Medulla oblongata (tissue), 1 donor: ENCODE data around the gene HSD17B13.
"Not testable (repeated sequence)": the region's sequence is repeated elsewhere in the genome, so short reads cannot be mapped to it uniquely, and the experiment has no call there.

Experiments
- DNase-seq: peaks from one replicate; pipeline ENCODE4 v3.0.0-alpha.2; 2015; ENCODE audit errors: extremely low spot score

Gene HSD17B13, protein sequence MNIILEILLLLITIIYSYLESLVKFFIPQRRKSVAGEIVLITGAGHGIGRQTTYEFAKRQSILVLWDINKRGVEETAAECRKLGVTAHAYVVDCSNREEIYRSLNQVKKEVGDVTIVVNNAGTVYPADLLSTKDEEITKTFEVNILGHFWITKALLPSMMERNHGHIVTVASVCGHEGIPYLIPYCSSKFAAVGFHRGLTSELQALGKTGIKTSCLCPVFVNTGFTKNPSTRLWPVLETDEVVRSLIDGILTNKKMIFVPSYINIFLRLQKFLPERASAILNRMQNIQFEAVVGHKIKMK

GRCh38 chr4:87322754-87323153 is at the start of gene HSD17B13:
TSS of gene HSD17B13 (minus strand) at chr4:87322882. CDS start at chr4:87322841, 41 bp downstream.
- DNase-seq = no peak

DNA sequence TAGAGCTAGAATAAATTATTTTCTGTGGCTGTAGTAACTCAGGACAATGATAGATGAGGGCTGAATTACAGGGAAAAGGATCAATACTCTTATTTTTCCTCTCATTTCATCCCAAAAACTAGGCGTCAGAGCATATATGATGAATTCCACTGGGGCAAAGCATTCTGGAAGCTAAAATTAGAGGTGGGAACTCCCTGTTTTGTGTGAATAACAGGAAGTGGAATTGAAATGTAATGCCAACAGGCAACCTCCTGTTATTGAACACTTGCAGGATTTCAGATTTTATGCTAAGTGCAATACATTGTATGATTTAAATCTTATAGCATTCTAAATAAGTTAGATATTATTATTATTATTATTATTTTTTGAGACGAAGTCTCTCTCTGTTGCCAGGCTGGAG is 47.4 kb upstream of the HSD17B13 start:
- DNase-seq = no peak

- no peak for DNase-seq
Measured at GRCh38 chr4:87366521-87367162, 44.0 kb upstream of the HSD17B13 start.

- DNase-seq = no peak
Measured at GRCh38 chr4:87365348-87365747, 42.7 kb upstream of the HSD17B13 start.

- no peak for DNase-seq
Measured at GRCh38 chr4:87363552-87363951, 40.9 kb upstream of the HSD17B13 start.

DNA sequence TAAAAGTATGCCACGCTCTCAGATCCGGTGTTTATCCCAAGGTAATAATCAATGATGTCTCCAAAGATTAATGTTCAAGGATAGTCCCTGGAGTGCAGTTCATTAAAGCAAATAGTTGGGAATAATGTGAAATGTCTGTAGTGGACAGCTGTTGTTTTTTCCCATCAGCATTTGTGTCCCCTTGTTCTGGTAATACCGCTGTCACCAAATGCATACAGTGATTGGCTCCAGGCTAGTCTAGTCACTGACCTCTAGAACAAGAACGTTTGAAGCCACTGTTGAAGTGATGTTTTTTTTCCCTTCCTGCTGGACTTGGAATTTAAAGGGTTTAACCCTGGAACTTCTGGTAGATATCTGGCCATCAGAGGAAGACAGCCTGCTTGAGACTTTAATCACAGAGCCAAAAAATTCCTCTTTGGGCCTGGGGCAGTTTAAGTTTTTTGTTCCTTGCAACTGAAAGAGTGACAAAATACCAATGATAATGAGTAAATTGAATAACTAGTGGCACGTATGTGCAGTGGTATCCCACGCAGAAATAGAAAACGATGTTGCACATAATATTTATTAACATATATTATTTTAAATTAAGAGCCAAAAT is 37.8 kb upstream of the HSD17B13 start:
- no peak for DNase-seq

DNA sequence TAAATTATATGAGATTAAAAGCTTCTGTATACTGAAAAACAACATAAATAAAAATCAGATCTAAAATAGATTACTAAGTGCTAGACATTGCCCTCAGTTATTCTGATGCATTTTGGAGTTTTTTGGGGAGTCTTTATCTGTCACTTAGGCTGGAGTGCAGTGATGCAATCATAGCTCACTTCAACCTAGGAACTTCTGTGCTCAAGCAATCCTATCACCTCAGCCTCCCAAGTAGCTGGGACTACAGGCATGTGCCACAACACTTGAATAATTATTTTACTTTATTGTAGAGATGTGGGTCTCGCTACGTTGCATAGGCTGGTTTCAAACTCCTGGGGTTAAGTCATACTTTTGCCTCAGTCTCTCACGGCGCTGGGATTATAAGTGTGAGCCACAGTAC is 36.6 kb upstream of the HSD17B13 start:
- no peak for DNase-seq

DNA sequence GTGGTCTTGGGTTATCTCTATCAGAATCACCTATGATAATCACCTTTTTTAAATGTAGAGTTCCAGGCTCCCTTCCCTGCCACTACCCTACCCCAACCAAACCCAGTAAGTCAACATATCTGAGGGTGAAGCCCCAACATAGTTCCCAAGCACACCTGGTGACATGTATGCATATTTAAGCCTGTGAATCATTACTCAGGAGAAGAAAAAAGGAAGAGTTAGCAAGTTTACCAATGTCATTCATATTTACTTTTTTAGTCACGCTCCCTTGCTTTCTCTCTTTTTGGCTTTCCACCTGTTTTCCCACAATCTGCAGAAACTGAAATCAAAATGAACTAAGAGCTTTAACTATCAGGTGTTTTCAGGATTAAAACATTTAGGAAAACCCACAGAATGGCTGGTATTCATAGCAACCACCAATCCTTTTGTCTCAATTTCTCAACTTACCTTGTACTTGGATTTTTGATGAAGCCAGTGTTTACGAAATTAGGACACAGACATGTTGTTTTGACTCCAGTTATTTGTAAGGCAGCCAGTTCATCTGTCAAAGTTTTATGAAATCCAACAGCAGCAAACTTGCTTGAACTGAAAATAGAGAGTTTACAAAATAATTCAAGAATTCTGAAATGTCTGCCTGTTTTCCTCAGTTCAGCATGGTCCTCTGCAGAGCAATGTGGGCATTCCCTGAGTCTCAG is 34.3 kb upstream of the HSD17B13 start:
- no peak for DNase-seq

GRCh38 chr4:87354168-87355102 is 31.8 kb upstream of the HSD17B13 start:
- DNase-seq = no peak

GRCh38 chr4:87353592-87353991 is 30.9 kb upstream of the HSD17B13 start:
- DNase-seq = peak; percentile 61

DNA sequence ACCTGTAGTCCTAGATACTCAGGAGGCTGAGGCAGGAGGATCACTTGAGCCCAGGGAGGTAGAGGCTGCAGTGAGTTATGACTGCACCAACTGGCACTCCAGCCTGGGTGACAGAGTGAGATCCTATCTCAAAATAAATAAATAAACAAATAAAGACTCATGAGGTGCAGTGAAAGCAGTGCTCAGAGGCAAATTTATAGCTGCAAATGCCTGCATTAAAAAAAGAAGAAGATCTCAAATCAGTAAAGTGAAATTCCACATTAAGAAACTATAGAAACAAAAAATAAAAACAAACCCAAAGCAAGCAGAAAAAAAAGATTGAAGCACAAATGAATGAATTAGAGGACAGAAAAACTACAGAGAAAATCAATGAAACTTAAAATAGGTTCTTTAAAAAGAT is 22.5 kb upstream of the HSD17B13 start:
- DNase-seq = no peak

GRCh38 chr4:87342872-87343271 is 20.2 kb upstream of the HSD17B13 start:
- no peak for DNase-seq

- DNase-seq = not testable (repeated sequence)
Measured at GRCh38 chr4:87341954-87342635, 19.4 kb upstream of the HSD17B13 start.

- DNase-seq = no peak
Measured at GRCh38 chr4:87339440-87339839, 16.8 kb upstream of the HSD17B13 start.

GRCh38 chr4:87337361-87337760 is 14.7 kb upstream of the HSD17B13 start:
- DNase-seq = no peak

DNA sequence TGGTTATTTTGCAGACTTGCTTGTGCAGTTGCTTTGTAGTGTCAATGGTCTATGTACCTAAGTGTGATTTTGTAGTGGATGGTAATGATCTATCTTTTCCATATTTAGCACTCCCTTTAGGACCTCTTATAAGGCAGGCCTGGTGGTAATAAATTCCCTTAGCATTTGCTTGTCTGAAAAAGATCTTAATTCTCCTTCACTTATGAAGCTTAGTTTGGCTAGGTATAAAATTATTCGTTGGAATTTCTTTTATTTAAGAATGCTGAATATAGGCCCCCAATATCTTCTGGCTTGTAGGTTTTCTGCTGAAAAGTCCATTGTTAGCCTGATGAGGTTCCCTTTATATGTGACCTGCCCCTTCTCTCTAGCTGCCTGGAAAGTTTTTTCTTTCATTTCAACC is 10.6 kb upstream of the HSD17B13 start:
- no peak for DNase-seq

DNA sequence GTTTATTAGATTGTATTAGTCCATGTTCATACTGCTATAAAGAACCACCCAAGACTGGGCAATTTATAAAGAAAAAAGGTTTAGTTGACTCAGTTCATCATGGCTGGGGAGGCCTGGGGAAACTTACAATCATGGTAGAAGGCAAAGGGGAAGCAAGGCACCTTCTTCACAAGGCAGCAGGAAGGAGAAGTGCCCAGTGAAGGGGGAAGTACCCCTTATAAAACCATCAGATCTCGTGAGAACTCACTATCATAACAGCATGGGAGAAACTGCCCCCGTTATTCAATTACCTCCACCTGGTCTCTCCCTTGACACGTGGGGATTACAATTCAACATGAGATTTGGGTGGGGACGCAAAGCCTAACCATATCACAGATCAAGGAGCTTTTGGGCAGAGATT is 8.1 kb upstream of the HSD17B13 start:
- DNase-seq = no peak

DNA sequence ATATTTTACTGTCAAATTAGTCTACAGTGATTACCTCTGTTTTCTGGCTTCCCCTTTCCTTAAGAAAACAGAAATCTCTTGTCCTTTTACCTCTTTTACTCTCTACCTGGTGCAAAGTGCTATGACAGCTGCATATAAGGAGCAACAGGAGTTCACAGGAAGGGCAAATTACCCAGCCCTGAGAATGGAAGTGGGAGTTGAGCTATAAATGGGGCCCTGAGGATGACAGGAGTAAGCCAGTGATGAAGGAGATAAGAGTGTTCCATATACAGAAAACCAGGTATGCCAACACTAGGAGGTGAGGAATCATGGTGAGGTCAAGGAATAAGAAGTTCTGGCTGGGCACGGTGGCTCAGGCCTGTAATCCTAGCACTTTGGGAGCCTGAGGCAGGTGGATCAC is 4.5 kb upstream of the HSD17B13 start:
- DNase-seq = no peak

DNA sequence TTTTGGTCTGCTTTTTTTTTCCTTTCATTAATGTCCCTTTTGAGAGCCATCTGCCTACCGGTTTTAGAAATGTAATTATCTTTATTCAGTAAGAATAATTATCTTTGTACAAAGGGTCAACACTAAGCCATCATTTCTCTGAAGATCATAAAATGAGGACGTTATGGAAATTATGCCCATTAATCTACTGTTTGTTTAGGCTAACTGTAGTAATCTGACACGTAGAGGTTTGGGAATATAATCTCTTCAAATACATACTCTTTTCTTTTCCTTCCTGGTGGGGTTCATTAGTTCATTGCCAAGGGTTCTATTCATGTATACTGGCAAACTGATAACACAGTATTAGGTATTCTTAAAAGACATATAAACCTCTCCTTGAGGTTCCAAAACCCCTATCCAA is 3.8 kb upstream of the HSD17B13 start:
- DNase-seq = no peak

DNA sequence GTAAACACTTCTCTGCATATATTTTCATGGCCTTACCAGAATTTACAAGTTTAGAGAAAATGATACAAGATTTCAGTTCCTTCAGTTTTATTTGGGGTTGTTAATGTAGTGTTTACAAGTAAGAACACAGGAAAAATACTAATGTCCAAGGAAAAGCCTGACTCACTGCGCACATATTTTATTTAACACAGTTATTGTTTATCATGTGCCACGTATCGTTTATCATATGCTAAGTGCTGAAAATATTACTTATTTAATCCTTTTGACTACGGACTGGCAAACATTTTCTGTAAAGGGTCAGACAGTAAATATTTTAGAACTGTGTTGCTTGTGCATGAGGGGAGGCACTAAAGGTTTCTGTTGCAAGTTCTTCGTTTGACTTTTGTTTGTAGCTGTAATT is 794 bp downstream of the HSD17B13 start:
- DNase-seq = no peak

DNA sequence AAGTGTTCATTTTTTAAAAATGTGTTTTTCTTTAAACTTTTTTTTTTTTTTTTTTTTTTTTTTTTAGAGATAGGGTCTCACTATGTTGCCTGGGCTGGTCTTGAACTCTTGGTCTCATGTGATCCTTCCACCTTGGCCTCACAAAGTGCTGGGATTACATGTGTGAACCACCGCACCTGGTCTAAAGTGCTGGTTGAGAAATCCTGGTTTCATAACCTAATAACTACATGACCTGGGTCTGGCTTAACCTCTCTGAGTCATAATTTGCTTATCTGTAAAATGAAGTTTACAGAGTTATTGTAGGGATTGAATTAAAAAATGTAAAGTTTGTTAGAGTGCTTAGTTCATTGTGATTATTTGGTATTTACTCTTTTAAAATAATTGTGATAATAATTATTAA is 5.2 kb downstream of the HSD17B13 start:
- DNase-seq = no peak
